Psoas muscle (tissue), 8 donors: ENCODE data around the gene LRP3. TPM values are rescaled to one million over a fixed set of nuclear protein-coding genes. Genes with fewer than 3 reads are reported as not detected.
A peak's percentile ranks its signal among the peaks of the same experiment; 100 is the strongest.

Source experiments
- ATAC-seq, 4 donors: fragments of 200-7000 bp; cut with Tn5 transposase; one replicate each; pipeline ENCODE4 v1.9.1; 2020; ENCODE audit warnings: moderate library complexity in 3 of 4, mild to moderate bottlenecking in 2 of 4
- DNase-seq, 2 donors: peaks; one replicate each; pipeline ENCODE4 v3.0.0-alpha.2; 2020
- H3K27ac ChIP-seq: fragments of 200-600 bp; one replicate; pipeline ENCODE4 v1.8.0; 2022
- H3K27me3 ChIP-seq, 3 donors: fragments of 200-600 bp in 1 of 3; one replicate each; pipeline versions ENCODE4 v1.6.1 to v1.8.0; 2013 to 2022; ENCODE audit warnings: low read length in 2 of 3, mild to moderate bottlenecking in 2 of 3, moderate library complexity in 1 of 3; ENCODE audit not compliant: insufficient read depth in 3 of 3
- H3K36me3 ChIP-seq, 2 donors: fragments of 200-600 bp in 1 of 2; one replicate each; pipeline versions ENCODE4 v1.6.1 to v1.8.0; 2013 to 2022; ENCODE audit warnings: low read depth in 1 of 2, mild to moderate bottlenecking in 1 of 2, moderate library complexity in 1 of 2; ENCODE audit not compliant: insufficient read depth in 1 of 2
- H3K4me1 ChIP-seq: fragments of 200-600 bp; one replicate; pipeline ENCODE4 v1.8.0; 2022
- H3K4me3 ChIP-seq: fragments of 200-600 bp; one replicate; pipeline ENCODE4 v1.8.0; 2022; ENCODE audit warnings: mild to moderate bottlenecking
- H3K9me3 ChIP-seq: fragments of 200-600 bp; one replicate; pipeline ENCODE4 v1.8.0; 2022
- CTCF ChIP-seq: fragments of 200-600 bp; IDR thresholded peaks from one replicate; pipeline ENCODE4 v1.8.0; 2022; ENCODE audit warnings: antibody characterized with exemption
- WGBS, 3 donors: extraction: QIAGEN DNeasy Blood & Tissue Kit; methylation state at CpG; one replicate each; pipeline versions ENCODE4 v1.1.6 to v1.1.7; 2013; 5-methylcytosine and 5-hydroxymethylcytosine counted together
- intact Hi-C, 2 donors: fragments of 100-400 bp; cut with DNase I; formaldehyde crosslinking; loops; one replicate each; pipeline versions ENCODE4 v1.11.0 to v1.14.2; 2022
- polyA plus RNA-seq, 3 donors: library from polyadenylated mRNA; stranded (reverse); fragments of 200-250 nt; gene quantifications; one replicate each; pipeline ENCODE4 v1.2.3, GENCODE V29; 2013
- total RNA-seq, 4 donors: library from RNA; stranded (reverse); fragmentation: NEBNext Ultra II Directional in 2 of 4; extraction: Animal tissue kit (Norgen Biotek cat#: 25700) in 2 of 4; gene quantifications; one replicate each; pipeline versions ENCODE4 v1.2.1 to v1.2.4, GENCODE V29; 2021 to 2023
- donor health status: healthy with polysubstance abuse.
- donor health status: DM: no; HTN: no; CAD: no; lungs with moderate emphysema.
- donor health status: Bipolar disorder and iron deficiency.
- donor health status: healthy.
- donor health status: DM: yes; HTN: yes; CAD: no.
- donor health status: DM: no; HTN: no; CAD: no.
- donor health status: DM: no; HTN: no; CAD: no.
- donor health status: DM: yes; HTN: yes; CAD: no.

LRP3 gene
- total and polyA plus RNA-seq, 7 donors: 10.7 to 25.1 (median 18.8) TPM

GRCh38 chr19:33195645-33196347, 1.7 kb downstream of the LRP3 start:
- no peak for DNase-seq
- peaks cover 9% of the 10 kb centered on the region for H3K4me1 ChIP-seq

DNA sequence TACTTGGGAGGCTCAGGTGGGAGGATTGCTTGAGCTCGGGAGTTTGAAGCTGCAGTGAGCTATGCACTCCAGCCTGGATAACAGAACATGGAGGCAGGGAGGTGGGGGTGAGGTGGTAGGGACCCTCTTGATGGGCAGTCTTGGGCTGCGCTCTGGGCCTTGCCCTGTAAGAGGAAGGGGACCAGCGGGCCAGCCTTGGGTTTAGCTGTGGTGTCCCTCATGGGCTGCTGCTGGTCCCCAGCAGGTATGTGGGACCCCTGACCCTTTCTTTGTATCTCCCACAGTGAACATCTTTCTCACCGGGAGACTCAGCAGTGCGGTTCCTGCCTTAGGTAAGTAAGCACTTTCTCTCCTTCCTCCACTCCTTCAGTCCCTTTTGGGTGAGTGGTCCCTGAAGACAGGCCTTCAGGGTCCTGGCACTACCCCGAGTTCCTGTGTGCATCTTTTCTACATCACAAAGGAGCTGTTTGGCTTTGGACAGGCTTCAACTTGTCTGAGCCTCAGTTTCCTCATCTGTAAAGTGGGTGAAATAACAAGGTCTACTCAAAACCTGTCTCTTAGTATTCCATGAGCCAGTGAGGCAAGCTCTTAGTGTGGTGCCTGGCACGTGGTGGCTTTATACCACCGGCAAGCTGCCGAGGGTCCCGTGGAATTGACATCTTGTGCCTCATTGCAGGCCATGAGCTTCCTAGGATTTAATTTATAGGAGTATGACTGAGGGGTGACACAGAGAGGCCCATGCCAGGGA, 2.5 kb downstream of the LRP3 start:
- 92 to 95% (median 92%) methylated on average over 10 of the region's 10 CpGs for WGBS, 3 donors
- Histone ChIP-seq H3K9me3 (no peaks in the 10 kb centered on the region), H3K4me1 (peaks cover 9% of the 10 kb centered on the region), H3K4me3 (no peak overlapping the region), H3K27ac (no peak overlapping the region), H3K36me3 (peaks cover 0 to 25% of the 10 kb centered on the region in 2 donors), H3K27me3 (no peaks in the 10 kb centered on the region)
- ATAC-seq (no peak), DNase-seq (no peak)
- intact Hi-C loops: no loop called here
- TF ChIP-seq CTCF: no peak

More at GRCh38 chr19:33195645-33196347, 1.7 kb downstream of the LRP3 start:
- peak overlapping the region; percentile 81 for H3K4me3 ChIP-seq
- ATAC-seq: peak; percentile 2 to 22 (median 10)
- intact Hi-C loops: no loop called here
- no peak for TF ChIP-seq CTCF
- H3K27ac ChIP-seq: no peak overlapping the region
- WGBS, 3 donors: 70 to 77% (median 71%) methylated on average over 17 of the region's 17 CpGs
- peaks cover 0 to 24% of the 10 kb centered on the region in 2 donors for H3K36me3 ChIP-seq
- no peaks in the 10 kb centered on the region for H3K9me3 ChIP-seq
- no peaks in the 10 kb centered on the region for H3K27me3 ChIP-seq

GRCh38 chr19:33197591-33198000, 3.5 kb downstream of the LRP3 start:
- intact Hi-C loops: no loop called here
- H3K9me3 ChIP-seq: no peaks in the 10 kb centered on the region
- no peaks in the 10 kb centered on the region for H3K27me3 ChIP-seq
- ATAC-seq (no peak), DNase-seq (no peak)
- WGBS, 3 donors: 90 to 99% (median 91%) methylated on average over 9 to 11 of the region's 11 CpGs
- peaks cover 9% of the 10 kb centered on the region for H3K4me1 ChIP-seq
- H3K36me3 ChIP-seq: peaks cover 0 to 32% of the 10 kb centered on the region in 2 donors
- no peak overlapping the region for H3K27ac ChIP-seq
- no peak overlapping the region for H3K4me3 ChIP-seq
- TF ChIP-seq CTCF: no peak

GRCh38 chr19:33198169-33198568, 4.0 kb downstream of the LRP3 start:
- ATAC-seq: no peak
- H3K4me3 ChIP-seq: no peak overlapping the region
- no peak overlapping the region for H3K27ac ChIP-seq
- WGBS, 3 donors: 90 to 91% (median 91%) methylated on average over 7 of the region's 7 CpGs
- H3K4me1 ChIP-seq: peaks cover 9% of the 10 kb centered on the region
- DNase-seq: no peak
- H3K27me3 ChIP-seq: no peaks in the 10 kb centered on the region
- peaks cover 0 to 38% of the 10 kb centered on the region in 2 donors for H3K36me3 ChIP-seq
- intact Hi-C loops: no loop called here
- no peaks in the 10 kb centered on the region for H3K9me3 ChIP-seq
- TF ChIP-seq CTCF: no peak
